Kidney epithelial cell (primary cell): Measurements from ENCODE around the gene SLC7A11. TPM values are rescaled to one million over a fixed set of nuclear protein-coding genes. Genes with fewer than 3 reads are reported as not detected.

Experiments used
- DNase-seq: peaks from one replicate; pipeline ENCODE4 v3.0.0-alpha.2; 2010; ENCODE audit warnings: low read depth
- H3K27me3 ChIP-seq: 2 replicates; pipeline ENCODE4 v1.6.0; 2011; ENCODE audit warnings: low read length; ENCODE audit not compliant: control insufficient read depth, insufficient read depth
- H3K36me3 ChIP-seq: 2 replicates; pipeline ENCODE4 v1.5.1; 2011; ENCODE audit warnings: low read length; ENCODE audit not compliant: control insufficient read depth, insufficient read depth
- H3K4me3 ChIP-seq: 2 replicates; pipeline ENCODE4 v1.5.1; 2011; ENCODE audit warnings: low read depth, mild to moderate bottlenecking, control low read depth, low read length
- CTCF ChIP-seq: IDR thresholded peaks from 2 replicates; pipeline ENCODE4 v1.5.1; 2011; ENCODE audit warnings: mild to moderate bottlenecking, moderate library complexity, low read length, control low read depth, inconsistent platforms; ENCODE audit not compliant: insufficient read depth, poor library complexity, severe bottlenecking
- total RNA-seq: library from RNA; depleted of rRNA; stranded (reverse); fragments of >200 nt; gene quantifications from 2 replicates; pipeline ENCODE4 v1.2.3, GENCODE V29; 2015

Gene SLC7A11
- total RNA-seq, 1 donor from 2014 or later = 31.7 TPM

- Histone ChIP-seq H3K4me3 (no peak overlapping the region), H3K36me3 (no peaks in the 10 kb centered on the region), H3K27me3 (no peaks in the 10 kb centered on the region)
- DNase-seq = no peak
- no peak for TF ChIP-seq CTCF
Observed at GRCh38 chr4:138236037-138236436, 6.1 kb downstream of the SLC7A11 start.

- DNase-seq = peak; percentile 41
- no peak for TF ChIP-seq CTCF
- no peaks in the 10 kb centered on the region for H3K36me3 ChIP-seq
- H3K27me3 ChIP-seq = no peaks in the 10 kb centered on the region
- no peak overlapping the region for H3K4me3 ChIP-seq
Observed at GRCh38 chr4:138235419-138235952, 6.7 kb downstream of the SLC7A11 start.

GRCh38 chr4:138234248-138234647 is 7.9 kb downstream of the SLC7A11 start:
- no peak overlapping the region for H3K4me3 ChIP-seq
- no peaks in the 10 kb centered on the region for H3K36me3 ChIP-seq
- no peak for TF ChIP-seq CTCF
- H3K27me3 ChIP-seq = no peaks in the 10 kb centered on the region
- no peak for DNase-seq

GRCh38 chr4:138233313-138234034 is 8.7 kb downstream of the SLC7A11 start:
- H3K36me3 ChIP-seq = no peaks in the 10 kb centered on the region

GRCh38 chr4:138232364-138232763 is 9.8 kb downstream of the SLC7A11 start:
- no peak for TF ChIP-seq CTCF
- Histone ChIP-seq H3K4me3 (no peak overlapping the region), H3K27me3 (no peaks in the 10 kb centered on the region), H3K36me3 (no peaks in the 10 kb centered on the region)
- DNase-seq = no peak

More at GRCh38 chr4:138233313-138234034, 8.7 kb downstream of the SLC7A11 start:
- TF ChIP-seq CTCF = no peak
- DNase-seq = no peak
- Histone ChIP-seq H3K27me3 (no peaks in the 10 kb centered on the region), H3K4me3 (no peak overlapping the region)

- Histone ChIP-seq H3K36me3 (no peaks in the 10 kb centered on the region), H3K27me3 (no peaks in the 10 kb centered on the region), H3K4me3 (no peak overlapping the region)
- no peak for TF ChIP-seq CTCF
- no peak for DNase-seq
Observed at GRCh38 chr4:138230048-138230447, 12.1 kb downstream of the SLC7A11 start.
